ENCODE measurements around the gene ARHGEF28.

DNA sequence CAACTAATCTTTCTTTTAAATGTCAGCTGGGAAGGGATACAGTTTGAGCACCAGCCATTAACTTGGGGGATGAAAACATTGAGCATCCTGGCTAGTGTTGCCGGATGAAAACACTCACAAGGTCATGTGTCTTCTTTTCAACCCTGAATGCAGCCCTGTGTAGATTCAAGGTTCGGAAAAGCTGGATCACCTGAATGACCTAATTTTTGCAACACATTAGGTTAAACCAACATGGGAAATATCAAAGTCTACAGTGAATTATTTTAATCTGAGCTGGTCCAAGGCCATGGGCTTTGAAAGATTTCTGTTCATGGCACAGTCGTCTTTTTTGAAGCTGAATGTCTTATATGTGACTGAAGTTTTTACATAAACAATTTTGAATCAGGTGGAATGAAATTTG is 281.2 kb downstream of the ARHGEF28 start:
- TF ChIP-seq, protein P1, sequence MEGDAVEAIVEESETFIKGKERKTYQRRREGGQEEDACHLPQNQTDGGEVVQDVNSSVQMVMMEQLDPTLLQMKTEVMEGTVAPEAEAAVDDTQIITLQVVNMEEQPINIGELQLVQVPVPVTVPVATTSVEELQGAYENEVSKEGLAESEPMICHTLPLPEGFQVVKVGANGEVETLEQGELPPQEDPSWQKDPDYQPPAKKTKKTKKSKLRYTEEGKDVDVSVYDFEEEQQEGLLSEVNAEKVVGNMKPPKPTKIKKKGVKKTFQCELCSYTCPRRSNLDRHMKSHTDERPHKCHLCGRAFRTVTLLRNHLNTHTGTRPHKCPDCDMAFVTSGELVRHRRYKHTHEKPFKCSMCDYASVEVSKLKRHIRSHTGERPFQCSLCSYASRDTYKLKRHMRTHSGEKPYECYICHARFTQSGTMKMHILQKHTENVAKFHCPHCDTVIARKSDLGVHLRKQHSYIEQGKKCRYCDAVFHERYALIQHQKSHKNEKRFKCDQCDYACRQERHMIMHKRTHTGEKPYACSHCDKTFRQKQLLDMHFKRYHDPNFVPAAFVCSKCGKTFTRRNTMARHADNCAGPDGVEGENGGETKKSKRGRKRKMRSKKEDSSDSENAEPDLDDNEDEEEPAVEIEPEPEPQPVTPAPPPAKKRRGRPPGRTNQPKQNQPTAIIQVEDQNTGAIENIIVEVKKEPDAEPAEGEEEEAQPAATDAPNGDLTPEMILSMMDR (conservative IDR thresholded peaks at IDR 0.05; ENCODE audit: low read depth, low read length): no peak
- TF ChIP-seq FOS (IDR thresholded peaks at IDR 0.05; ENCODE audit: low read depth, low read length) (no peak), RAD21 (IDR thresholded peaks at IDR 0.05; ENCODE audit: low read length) (no peak), CEBPB (IDR thresholded peaks at IDR 0.05; ENCODE audit: low read depth, low read length) (no peak), MAZ (IDR thresholded peaks at IDR 0.05; ENCODE audit: borderline replicate concordance, low read depth, low read length) (no peak), POLR2A (IDR thresholded peaks at IDR 0.05; ENCODE audit: low read depth, low read length) (no peak), NFE2L2 (IDR thresholded peaks at IDR 0.05; ENCODE audit: low read depth, low read length) (no peak)
